Endothelial cell of umbilical vein (primary cell): ENCODE data around the gene B3GNT3. TPM values are rescaled to one million over a fixed set of nuclear protein-coding genes. Genes with fewer than 3 reads are reported as not detected.

Source experiments
- BruUV-seq: library from RNA; stranded (reverse); fragments of 400-500 nt; replicated peaks from 2 replicates; lab custom pipeline; 2021; lab: Mats Ljungman, UMichigan
- CTCF ChIA-PET: fragments of 300-600, 350-600 bp; sonication (Branson Sonifier 250); formaldehyde crosslinking; loops from one replicate; lab custom pipeline; 2021; ENCODE audit warnings: antibody characterized with exemption, inconsistent platforms; lab: Charles Lee
- POLR2A ChIA-PET: fragments of 300-600, 350-600 bp; sonication (Branson Sonifier 250); formaldehyde crosslinking; loops from one replicate; lab custom pipeline; 2021; ENCODE audit warnings: antibody characterized with exemption, inconsistent platforms; lab: Charles Lee
- DNase-seq: peaks from one replicate; pipeline ENCODE4 v3.0.0-alpha.2; 2011; ENCODE audit warnings: low read depth, low spot score
- FAIRE-seq: peaks from 2 replicates; lab custom pipeline; 2011; peaks lifted over from hg19 to GRCh38; lab: Jason Lieb, UNC
- H2AFZ ChIP-seq: 2 replicates; pipeline ENCODE4 v1.6.0; 2012; ENCODE audit warnings: low read depth, low read length, control low read depth, inconsistent platforms
- H3K27ac ChIP-seq: 2 replicates; pipeline ENCODE4 v1.5.1; 2011; ENCODE audit warnings: low read depth, mild to moderate bottlenecking, control low read depth, low read length, moderate library complexity; ENCODE audit not compliant: insufficient read depth
- H3K27me3 ChIP-seq, 2 experiments: 2 replicates each; pipeline versions ENCODE4 v1.6.0 to v1.6.1; 2011; ENCODE audit warnings: low read length in 2 of 2, mixed read lengths in 1 of 2; ENCODE audit not compliant: control insufficient read depth in 2 of 2, insufficient read depth in 2 of 2
- H3K36me3 ChIP-seq, 2 experiments: 2 replicates in 1 of 2; 3 replicates in 1 of 2; pipeline ENCODE4 v1.5.1; 2011; ENCODE audit warnings: low read length in 2 of 2, mild to moderate bottlenecking in 1 of 2, moderate library complexity in 1 of 2; ENCODE audit not compliant: control insufficient read depth in 2 of 2, insufficient read depth in 2 of 2; ENCODE audit errors: extremely low read depth in 1 of 2
- H3K4me1 ChIP-seq: 3 replicates; pipeline ENCODE4 v1.5.1; 2011; ENCODE audit warnings: mild to moderate bottlenecking, low read length; ENCODE audit not compliant: control insufficient read depth, insufficient read depth; ENCODE audit errors: extremely low read depth
- H3K4me2 ChIP-seq: 2 replicates; pipeline ENCODE4 v1.6.1; 2011; ENCODE audit warnings: low read length, control low read depth, mixed read lengths; ENCODE audit not compliant: insufficient read depth
- H3K4me3 ChIP-seq, 3 experiments: fragments of 200-600 bp in 1 of 3; sonication (generic), shearing (Covaris generic) in 1 of 3; replicated peaks in 1 of 3; 2 replicates each; pipeline ENCODE4 v1.5.1; 2011 to 2016; ENCODE audit warnings: control low read depth in 3 of 3, low read length in 3 of 3, mild to moderate bottlenecking in 2 of 3, inconsistent platforms in 1 of 3, low read depth in 1 of 3, moderate library complexity in 1 of 3; ENCODE audit not compliant: insufficient read depth in 1 of 3
- H3K79me2 ChIP-seq: 2 replicates; pipeline ENCODE4 v1.6.0; 2012; ENCODE audit warnings: low read length, inconsistent platforms; ENCODE audit not compliant: control insufficient read depth, insufficient read depth
- H3K9ac ChIP-seq: replicated peaks from 2 replicates; pipeline ENCODE3; 2011; ENCODE audit warnings: low read length, control low read depth; ENCODE audit not compliant: insufficient read depth; ENCODE audit errors: extremely low read depth
- H3K9me1 ChIP-seq: replicated peaks from 3 replicates; pipeline ENCODE4 v1.6.0; 2011; ENCODE audit warnings: mild to moderate bottlenecking, low read length; ENCODE audit not compliant: control insufficient read depth, insufficient read depth; ENCODE audit errors: extremely low read depth
- H3K9me3 ChIP-seq: replicated peaks from 2 replicates; pipeline ENCODE4 v1.5.1; 2012; ENCODE audit warnings: low read length, inconsistent platforms; ENCODE audit not compliant: control insufficient read depth, insufficient read depth
- H4K20me1 ChIP-seq: replicated peaks from 2 replicates; pipeline ENCODE3; 2011; ENCODE audit warnings: mild to moderate bottlenecking, low read length; ENCODE audit not compliant: control insufficient read depth, insufficient read depth; ENCODE audit errors: extremely low read depth
- CTCF ChIP-seq, 2 donors: IDR thresholded peaks; 1 replicate in 1 of 2; 2 replicates in 1 of 2; pipeline ENCODE4 v1.5.1; 2011; ENCODE audit warnings: low read length in 2 of 2, mild to moderate bottlenecking in 2 of 2, moderate library complexity in 2 of 2, control low read depth in 1 of 2, inconsistent platforms in 1 of 2, low read depth in 1 of 2; ENCODE audit not compliant: insufficient read depth in 1 of 2; ENCODE audit errors: extremely low read depth in 1 of 2
- EZH2 ChIP-seq: IDR thresholded peaks from 2 replicates; pipeline ENCODE4 v1.6.1; 2012; ENCODE audit warnings: borderline replicate concordance, low read depth, mild to moderate bottlenecking, moderate library complexity, low read length, inconsistent platforms; ENCODE audit not compliant: severe bottlenecking
- FOS ChIP-seq: IDR thresholded peaks from 2 replicates; pipeline ENCODE4 v1.6.1; 2011; ENCODE audit warnings: mild to moderate bottlenecking, low read length, moderate library complexity, borderline replicate concordance; ENCODE audit not compliant: insufficient read depth
- GATA2 ChIP-seq: IDR thresholded peaks from 2 replicates; pipeline ENCODE4 v1.7.0; 2011; ENCODE audit warnings: low read depth, mild to moderate bottlenecking, moderate library complexity, mixed read lengths, low read length; ENCODE audit not compliant: insufficient read length, insufficient read depth
- JUN ChIP-seq: IDR thresholded peaks from 2 replicates; pipeline ENCODE4 v1.6.1; 2011; ENCODE audit warnings: borderline replicate concordance, low read depth; ENCODE audit not compliant: insufficient read length, insufficient read depth
- MAX ChIP-seq: IDR thresholded peaks from 2 replicates; pipeline ENCODE4 v1.6.1; 2011; ENCODE audit not compliant: insufficient read depth, insufficient read length
- MYC ChIP-seq: IDR thresholded peaks from one replicate; pipeline ENCODE4 v1.6.1; 2011; ENCODE audit warnings: mild to moderate bottlenecking, low read depth, low read length
- POLR2A ChIP-seq: IDR thresholded peaks from 2 replicates; pipeline ENCODE4 v1.6.1; 2012; ENCODE audit warnings: low read depth, mild to moderate bottlenecking, control low read depth, low read length
- POLR2AphosphoS5 ChIP-seq: IDR thresholded peaks from 2 replicates; pipeline ENCODE4 v1.6.1; 2012; ENCODE audit warnings: low read depth, mild to moderate bottlenecking, control low read depth, low read length, moderate library complexity; ENCODE audit not compliant: insufficient read depth
- dilution Hi-C: fragments of 300-500 bp; cut with MboI; formaldehyde crosslinking; loops from one replicate; pipeline ENCODE4 v1.15.0; 2019; ENCODE audit warnings: low sequenced_read_pairs; ENCODE audit not compliant: extremely low pct_ligation_motif_present
- intact Hi-C: fragments of 100-400 bp; cut with micrococcal nuclease; formaldehyde crosslinking; loops from one replicate; pipeline ENCODE4 v1.10.0; 2022
- polyA plus RNA-seq, 4 experiments: library from polyadenylated mRNA; depleted of rRNA in 3 of 4; stranded (reverse) in 3 of 4; unstranded in 1 of 4; fragments of >200 nt; gene quantifications; 2 replicates each; pipeline versions ENCODE4 v1.2.1 to v1.2.3, GENCODE V29; 2011 to 2012; ENCODE audit warnings: missing spikeins in 1 of 4
- total RNA-seq: library from RNA; stranded (reverse); gene quantifications from 2 replicates; pipeline ENCODE4 v1.2.3, GENCODE V29; 2021

The B3GNT3 gene
- total and polyA plus RNA-seq, 2 donors (not counting 3 experiments of a cell fraction or from before 2014, with no cell fraction given): 0.10 TPM; not detected in 1

GRCh38 chr19:17829855-17830566 lies 35.1 kb downstream of the B3GNT3 start:
- peaks cover 13% of the 10 kb centered on the region for H3K4me1 ChIP-seq
- no peak overlapping the region for H3K9ac ChIP-seq
- FAIRE-seq (no peak), DNase-seq (no peak)
- H2AFZ ChIP-seq: peak overlapping the region; percentile 29
- CTCF ChIA-PET: interaction anchor here (0.6 to 3.1 kb wide), 4 partner anchors 18 to 149 kb away, joined by 3 to 10 read pairs (median 6); partner anchors contain the start of genes JAK3 and RPL18A
- H3K4me3 ChIP-seq: no peak overlapping the region
- dilution Hi-C loops (no loop called here), intact Hi-C loops (no loop called here)
- BruUV-seq: no TSS peak
- no peak overlapping the region for H3K27ac ChIP-seq
- TF ChIP-seq POLR2AphosphoS5 (no peak), MYC (no peak), GATA2 (no peak), FOS (no peak), JUN (no peak), POLR2A (no peak), MAX (no peak), CTCF (IDR thresholded peaks at IDR 0.05; ENCODE audit: extremely low read depth in 1 of 2, insufficient read depth in 1 of 2, low read depth in 1 of 2, low read length in 2 of 2) (no peak), EZH2 (no peak)
- H3K79me2 ChIP-seq: no peaks in the 10 kb centered on the region
- H4K20me1 ChIP-seq: no peaks in the 10 kb centered on the region
- no peak overlapping the region for H3K4me2 ChIP-seq
- no peaks in the 10 kb centered on the region for H3K9me3 ChIP-seq
- H3K36me3 ChIP-seq: no peaks in the 10 kb centered on the region
- peaks cover 0 to 3% of the 10 kb centered on the region in 2 experiments for H3K27me3 ChIP-seq
- H3K9me1 ChIP-seq: no peaks in the 10 kb centered on the region
- POLR2A ChIA-PET: interaction anchor here (0.6 to 1.3 kb wide), 2 partner anchors 30 to 111 kb away, joined by 4 to 7 read pairs; partner anchors contain the start of gene RPL18A
